GM12878 (cell line): Measurements from ENCODE around the gene MARF1.

Experiments used
- CEBPZ ChIP-seq: fragments of 150-350 bp; IDR thresholded peaks from 2 replicates; pipeline ENCODE4 v1.6.1; 2016; ENCODE audit warnings: low read depth, low read length
- CTCF ChIP-seq, 3 experiments: IDR thresholded peaks in 2 of 3; conservative IDR thresholded peaks in 1 of 3; 2 replicates each; pipeline ENCODE4 v1.5.1; 2011; ENCODE audit warnings: low read depth in 3 of 3, low read length in 3 of 3, mild to moderate bottlenecking in 3 of 3, control low read depth in 2 of 3, moderate library complexity in 2 of 3, inconsistent platforms in 1 of 3, mixed read lengths in 1 of 3; ENCODE audit not compliant: control insufficient read depth in 2 of 3, insufficient read depth in 1 of 3; ENCODE audit errors: extremely low read depth in 1 of 3
- POLR2AphosphoS5 ChIP-seq: IDR thresholded peaks from 2 replicates; pipeline ENCODE4 v1.6.1; 2011; ENCODE audit warnings: mild to moderate bottlenecking, low read length, inconsistent platforms
- RAD21 ChIP-seq: IDR thresholded peaks from 2 replicates; pipeline ENCODE4 v1.6.1; 2011; ENCODE audit warnings: mild to moderate bottlenecking, low read depth, low read length, moderate library complexity; ENCODE audit not compliant: insufficient read depth
- SPI1 ChIP-seq: IDR thresholded peaks from 2 replicates; pipeline ENCODE4 v1.6.1; 2011; ENCODE audit warnings: low read depth, mild to moderate bottlenecking, low read length, moderate library complexity, borderline replicate concordance; ENCODE audit not compliant: insufficient read depth
- YY1 ChIP-seq: IDR thresholded peaks from 2 replicates; pipeline ENCODE4 v1.6.1; 2011; ENCODE audit warnings: low read depth, mild to moderate bottlenecking, low read length
- ZBTB40 ChIP-seq: fragments of 450-650 bp; IDR thresholded peaks from 2 replicates; pipeline ENCODE4 v1.6.1; 2016; ENCODE audit warnings: mild to moderate bottlenecking, moderate library complexity, borderline replicate concordance

- TF ChIP-seq ZBTB40: no peak
- no peak for TF ChIP-seq CTCF (IDR thresholded peaks at IDR 0.05 in 2 of 3, conservative IDR thresholded peaks at IDR 0.05 in 1 of 3; ENCODE audit: control insufficient read depth in 2 of 3, extremely low read depth in 1 of 3, insufficient read depth in 1 of 3, low read depth in 3 of 3, low read length in 3 of 3)
- TF ChIP-seq POLR2AphosphoS5: no peak
- no peak for TF ChIP-seq SPI1
- TF ChIP-seq YY1: no peak
- TF ChIP-seq CEBPZ: no peak
- no peak for TF ChIP-seq RAD21
Measured at GRCh38 chr16:15559176-15559575, 83.8 kb downstream of the MARF1 start.
